Epithelial cell of umbilical artery (primary cell): ENCODE results near the gene RHOV. TPM values are rescaled to one million over a fixed set of nuclear protein-coding genes. Genes with fewer than 3 reads are reported as not detected.

Source experiments
- total RNA-seq: library from RNA; depleted of rRNA; stranded (reverse); fragments of >200 nt; gene quantifications from 2 replicates; pipeline ENCODE4 v1.2.3, GENCODE V29; 2014

RHOV gene
- under 0.01 and 0.15 TPM in 2 replicates for total RNA-seq

GRCh38 chr15:40873694-40874561 is at the start of gene RHOV:
RHOV (minus strand) TSS chr15:40874234; CDS start chr15:40874139, 95 bp downstream.

GRCh38 chr15:40893733-40894680 is 20.0 kb upstream of the RHOV start, which contains the start of gene VPS18:
VPS18 (plus strand) TSS chr15:40894450; CDS start chr15:40894769, 319 bp downstream.

GRCh38 chr15:40843885-40844695 is 29.9 kb downstream of the RHOV start, which contains the start of gene SPINT1:
SPINT1 (plus strand) TSS chr15:40844048; CDS start chr15:40844555, 507 bp downstream.

GRCh38 chr15:40828447-40829036 is 45.5 kb downstream of the RHOV start, which contains the start of gene PPP1R14D:
PPP1R14D (minus strand) TSS chr15:40828708; CDS start chr15:40828641, 67 bp downstream.

Other genes starting within 250 kb of the RHOV start
- gene RAD51, start 179.1 kb downstream of the RHOV start, total RNA-seq: 5.8 and 9.6 TPM in 2 replicates
- gene RMDN3, start 119.0 kb downstream of the RHOV start, total RNA-seq: 20.8 and 43.0 TPM in 2 replicates
- 6.8 and 11.2 TPM in 2 replicates for gene GCHFR, start 110.2 kb downstream of the RHOV start, total RNA-seq
- gene C15orf62, start 104.3 kb downstream of the RHOV start, total RNA-seq: under 0.01 and 0.46 TPM in 2 replicates
- gene ZFYVE19, start 67.1 kb downstream of the RHOV start, total RNA-seq: 21.4 and 36.9 TPM in 2 replicates
- gene DNAJC17, start 66.8 kb downstream of the RHOV start, total RNA-seq: 19.8 and 56.7 TPM in 2 replicates
- not detected in 2 replicates for gene PPP1R14D, start 45.5 kb downstream of the RHOV start, total RNA-seq
- 0.97 and 1.2 TPM in 2 replicates for gene SPINT1, start 30.2 kb downstream of the RHOV start, total RNA-seq
- 44.5 and 46.0 TPM in 2 replicates for gene VPS18, start 20.2 kb upstream of the RHOV start, total RNA-seq
- gene DLL4, start 55.1 kb upstream of the RHOV start, total RNA-seq: 88.8 and 218 TPM in 2 replicates
- gene CHAC1, start 79.2 kb upstream of the RHOV start, total RNA-seq: 8.1 and 15.2 TPM in 2 replicates
- 20.1 and 20.8 TPM in 2 replicates for gene INO80, start 242.0 kb upstream of the RHOV start, total RNA-seq